SK-N-DZ (cell line): ENCODE results near the gene TACR1.
"Not testable (repeated sequence)": the region's sequence is repeated elsewhere in the genome, so short reads cannot be mapped to it uniquely, and the experiment has no call there.

Experiments used
- DNase-seq: peaks from one replicate; pipeline ENCODE4 v3.0.0-alpha.2; 2015; ENCODE audit warnings: low spot score

The TACR1 gene

DNA sequence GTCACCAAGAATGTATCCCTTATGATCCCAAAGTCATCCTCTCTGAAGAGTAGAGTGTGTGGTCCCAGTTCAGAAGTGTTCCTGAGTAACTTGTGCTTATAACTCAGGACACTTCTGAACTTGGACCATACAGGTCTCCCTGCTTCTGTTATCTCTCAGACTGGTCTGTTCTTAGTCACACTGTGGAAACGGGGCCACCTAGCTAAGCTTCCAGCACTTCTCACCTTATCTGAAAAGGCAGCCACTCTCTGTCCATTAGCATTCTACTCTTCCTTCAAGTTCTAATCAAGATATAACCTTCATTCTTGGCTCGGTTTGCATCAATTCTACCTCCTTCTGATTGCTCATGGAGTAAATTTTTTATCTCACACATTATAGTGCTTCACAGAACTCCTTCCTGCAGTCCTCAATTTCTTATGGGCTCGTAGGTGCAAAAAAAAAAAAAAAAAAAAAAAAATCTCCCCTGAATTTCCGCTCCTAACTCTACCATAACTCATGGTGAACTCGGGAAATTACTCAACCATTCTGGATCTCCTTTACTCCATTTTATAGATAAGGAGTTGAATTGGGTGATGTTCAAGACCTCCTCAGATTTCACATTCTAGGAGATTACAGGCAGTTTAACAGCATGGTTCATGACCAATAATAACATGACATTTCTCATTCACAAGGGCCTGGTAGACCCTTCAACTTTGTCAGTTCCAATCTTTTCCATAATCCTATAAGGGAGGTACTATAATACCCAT is 108.4 kb downstream of the TACR1 start:
- DNase-seq: no peak

DNA sequence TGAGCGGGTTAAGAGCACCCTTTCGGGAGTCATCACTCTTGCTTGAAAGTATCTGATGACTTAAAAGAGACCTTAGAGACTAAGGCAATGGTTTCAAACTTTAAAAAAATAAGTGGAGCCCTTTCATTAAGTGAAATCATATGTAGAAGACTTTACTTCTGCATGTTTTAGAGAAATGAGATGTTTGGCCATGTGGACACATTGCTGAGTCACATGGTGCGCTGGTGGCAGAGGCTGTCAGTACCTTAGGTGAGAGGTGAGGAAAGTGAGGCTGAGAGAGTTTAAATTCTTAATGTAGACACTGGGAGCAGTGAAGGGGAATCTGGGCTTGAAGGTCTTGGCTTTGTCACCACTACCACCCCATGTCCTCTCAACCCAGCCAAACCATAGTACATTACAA is 109.8 kb downstream of the TACR1 start:
- DNase-seq: no peak

DNA sequence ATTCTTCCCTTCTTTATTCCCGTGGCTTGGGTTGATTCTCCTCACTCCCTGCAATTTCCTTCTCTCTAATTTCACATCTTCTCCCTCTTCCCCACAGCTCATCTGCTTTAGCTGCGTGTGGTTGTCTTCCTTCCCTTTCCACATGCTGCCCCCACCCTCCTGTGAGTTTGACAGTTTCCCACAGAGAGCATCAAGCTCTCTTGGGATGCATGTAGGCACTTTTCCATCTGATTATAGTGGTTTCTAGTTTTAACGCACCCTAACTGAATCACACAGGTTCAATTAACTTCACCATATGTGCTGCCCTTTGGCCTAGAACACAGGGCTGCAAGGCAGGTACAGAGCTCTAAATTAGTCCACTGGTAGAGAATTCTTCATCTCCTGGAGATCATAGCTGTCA is 110.5 kb downstream of the TACR1 start:
- peak; percentile 60 for DNase-seq

DNA sequence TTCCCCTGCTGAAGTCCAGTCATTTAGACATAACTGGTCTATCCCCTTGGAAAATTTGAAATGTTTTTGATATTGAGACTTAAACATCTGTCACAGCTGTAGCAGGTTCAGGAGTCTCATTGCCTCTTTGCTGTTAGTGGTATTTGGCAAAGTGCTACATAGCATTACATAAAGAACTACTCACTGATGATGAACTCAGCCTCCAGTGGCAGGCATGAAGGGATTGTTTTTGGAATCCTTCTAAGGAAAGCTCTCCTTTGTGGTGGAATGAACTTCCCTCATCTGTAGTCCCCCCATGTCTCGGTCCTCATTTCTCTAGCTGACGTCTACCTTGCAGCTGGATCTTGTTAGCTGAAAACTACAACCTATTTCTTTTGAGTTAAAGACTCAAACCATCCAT is 111.6 kb downstream of the TACR1 start:
- DNase-seq: no peak

DNA sequence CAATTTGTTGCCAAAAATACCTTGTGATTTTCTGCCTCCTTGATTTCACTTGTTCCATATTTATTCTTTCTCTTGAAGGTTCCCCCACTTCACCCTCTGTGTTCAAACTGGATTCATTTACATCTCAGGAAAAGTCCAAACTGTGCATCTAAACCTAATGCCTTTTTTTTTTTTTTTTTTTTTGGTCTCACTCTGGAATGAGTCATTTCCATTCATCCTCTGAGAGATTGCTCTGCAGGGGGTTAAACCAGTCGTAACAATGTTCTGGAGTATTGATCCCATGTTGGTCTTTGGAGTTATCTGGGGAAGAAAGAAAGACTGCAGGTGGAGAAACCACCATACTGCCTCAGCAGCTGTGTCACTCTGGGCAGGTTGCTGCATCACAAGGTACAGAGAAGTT is 119.7 kb downstream of the TACR1 start:
- DNase-seq: no peak

DNA sequence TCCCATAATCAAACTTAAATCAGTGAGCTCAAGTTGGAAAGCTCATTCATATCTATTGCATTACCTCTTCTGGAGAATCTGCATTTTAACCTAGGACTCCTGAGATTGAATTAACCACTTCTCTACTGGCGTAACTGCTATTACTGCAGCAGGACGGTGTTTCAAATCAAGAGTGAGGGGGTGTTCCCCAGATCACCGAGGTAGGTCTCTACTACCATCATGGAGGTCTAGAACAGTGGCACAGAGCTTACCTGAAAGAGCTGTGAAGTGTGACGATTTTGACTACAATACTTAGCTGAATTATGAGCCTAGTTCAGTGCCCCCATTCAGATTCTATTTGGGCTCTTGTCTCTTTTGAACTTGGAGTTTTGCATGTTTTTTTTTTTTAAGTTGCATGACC is 121.4 kb downstream of the TACR1 start:
- no peak for DNase-seq

DNA sequence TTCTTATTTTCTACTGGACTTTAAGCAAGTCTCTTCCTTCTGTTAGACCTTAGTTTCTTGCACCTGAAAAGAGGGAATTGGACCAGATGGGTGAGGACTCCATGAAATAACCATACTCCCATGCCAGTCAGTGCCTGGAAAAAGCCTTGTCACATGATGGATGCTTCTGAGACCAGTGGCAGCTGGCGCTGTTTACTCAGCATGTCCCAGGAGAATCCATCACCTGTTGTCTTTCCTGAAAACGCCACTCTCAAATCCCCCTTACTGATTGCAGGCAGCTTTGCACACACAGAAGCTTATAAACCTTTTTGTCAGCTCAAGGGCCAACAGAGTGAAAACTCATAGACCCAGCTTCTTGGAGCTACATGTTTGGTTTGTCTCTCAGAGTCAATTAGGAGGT is 123.2 kb downstream of the TACR1 start:
- peak; percentile 75 for DNase-seq

DNA sequence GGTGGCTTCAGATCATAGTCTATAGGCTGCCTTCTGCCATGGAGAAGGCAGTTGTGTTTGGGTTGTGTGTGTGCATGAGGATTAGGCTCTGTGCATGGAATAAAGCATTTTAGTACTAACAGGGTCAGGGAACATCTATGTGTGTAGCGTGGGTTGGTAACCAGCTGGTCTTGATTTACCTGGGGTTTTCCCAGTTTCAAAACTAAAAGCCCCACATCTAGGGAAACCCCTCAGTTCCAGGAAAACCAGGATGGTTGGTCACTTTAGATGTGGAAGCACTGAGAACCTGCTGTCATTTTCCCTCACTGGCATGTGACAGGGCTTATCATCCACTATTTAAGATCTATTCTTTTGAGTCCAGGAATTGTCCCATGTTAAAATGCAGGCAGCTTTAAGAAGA is 124.6 kb downstream of the TACR1 start:
- DNase-seq: no peak

DNA sequence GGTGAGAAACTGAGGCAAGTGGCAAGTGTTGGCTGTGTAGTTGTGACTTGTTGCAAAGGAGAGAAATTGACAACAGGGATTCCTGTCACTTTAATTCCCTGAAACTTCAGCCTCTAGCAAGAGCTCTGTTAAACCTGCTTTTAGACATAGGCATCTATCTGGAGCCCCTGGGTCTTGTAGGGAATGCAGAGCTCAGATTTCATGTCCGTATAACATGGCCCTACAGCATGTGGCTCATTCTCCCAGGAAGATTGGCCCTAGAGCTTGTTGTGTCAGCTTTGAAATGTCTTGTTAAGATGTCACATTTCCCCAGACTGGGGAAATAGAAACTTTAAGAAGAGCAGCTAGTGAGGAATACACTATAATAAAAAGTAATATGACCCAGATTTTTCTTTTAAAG is 125.1 kb downstream of the TACR1 start:
- DNase-seq: no peak

DNA sequence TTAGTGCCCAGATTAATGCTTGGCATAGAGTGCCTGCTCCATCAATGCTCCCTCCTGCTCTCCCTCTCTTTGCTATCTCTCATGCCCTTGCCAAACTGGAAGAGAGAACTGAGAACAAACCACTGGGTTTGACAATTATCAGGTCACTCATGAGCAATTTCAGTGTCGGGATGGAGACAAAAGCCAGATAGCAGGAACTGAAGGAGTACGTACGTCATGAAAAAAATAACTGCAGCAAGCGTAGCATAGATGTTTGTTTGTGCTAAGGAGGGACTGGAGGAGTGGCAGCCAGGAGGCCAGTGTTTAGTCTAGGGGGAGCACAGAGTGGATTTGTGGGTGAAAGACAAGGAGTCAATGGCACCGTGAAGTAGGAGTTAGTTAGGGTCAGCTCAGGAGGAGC is 127.6 kb downstream of the TACR1 start:
- peak; percentile 82 for DNase-seq

DNA sequence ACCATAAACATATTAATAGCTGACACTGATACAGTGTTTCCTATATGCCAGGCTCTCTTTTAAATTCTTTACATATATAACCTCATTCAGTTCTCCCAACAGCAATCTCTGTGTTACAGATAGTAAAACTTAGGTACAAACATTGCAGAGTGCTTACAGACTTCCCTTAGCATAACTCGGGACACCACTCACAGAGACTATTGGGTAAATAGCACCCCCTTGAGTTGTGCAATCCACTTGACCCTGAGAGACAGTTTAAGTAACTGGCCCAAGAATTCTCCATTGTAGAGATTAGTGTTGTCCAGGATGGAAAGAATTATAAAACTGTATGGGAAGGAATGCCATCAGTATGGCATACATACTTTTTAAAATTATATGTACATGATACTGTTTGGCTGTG is 130.8 kb downstream of the TACR1 start:
- DNase-seq: no peak

DNA sequence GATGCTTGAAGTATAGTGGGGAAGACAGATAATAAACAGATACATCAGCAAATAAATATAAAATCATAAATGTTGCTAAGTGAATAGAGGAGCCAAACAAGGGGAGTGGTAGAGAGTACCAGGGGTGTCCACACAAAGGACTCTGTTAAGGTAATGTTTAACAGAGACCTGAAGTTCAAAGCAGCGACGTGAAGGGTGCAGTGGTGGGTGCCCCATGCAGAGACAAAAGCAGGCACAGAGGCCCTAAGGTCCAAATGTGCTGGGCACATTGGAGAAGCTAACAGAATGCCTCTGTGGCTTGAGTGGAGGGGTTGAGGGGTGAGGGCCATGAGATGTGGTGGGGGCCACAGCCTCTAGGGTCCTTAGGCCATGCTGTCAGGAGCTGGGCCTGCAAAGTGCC is 131.8 kb downstream of the TACR1 start:
- no peak for DNase-seq

DNA sequence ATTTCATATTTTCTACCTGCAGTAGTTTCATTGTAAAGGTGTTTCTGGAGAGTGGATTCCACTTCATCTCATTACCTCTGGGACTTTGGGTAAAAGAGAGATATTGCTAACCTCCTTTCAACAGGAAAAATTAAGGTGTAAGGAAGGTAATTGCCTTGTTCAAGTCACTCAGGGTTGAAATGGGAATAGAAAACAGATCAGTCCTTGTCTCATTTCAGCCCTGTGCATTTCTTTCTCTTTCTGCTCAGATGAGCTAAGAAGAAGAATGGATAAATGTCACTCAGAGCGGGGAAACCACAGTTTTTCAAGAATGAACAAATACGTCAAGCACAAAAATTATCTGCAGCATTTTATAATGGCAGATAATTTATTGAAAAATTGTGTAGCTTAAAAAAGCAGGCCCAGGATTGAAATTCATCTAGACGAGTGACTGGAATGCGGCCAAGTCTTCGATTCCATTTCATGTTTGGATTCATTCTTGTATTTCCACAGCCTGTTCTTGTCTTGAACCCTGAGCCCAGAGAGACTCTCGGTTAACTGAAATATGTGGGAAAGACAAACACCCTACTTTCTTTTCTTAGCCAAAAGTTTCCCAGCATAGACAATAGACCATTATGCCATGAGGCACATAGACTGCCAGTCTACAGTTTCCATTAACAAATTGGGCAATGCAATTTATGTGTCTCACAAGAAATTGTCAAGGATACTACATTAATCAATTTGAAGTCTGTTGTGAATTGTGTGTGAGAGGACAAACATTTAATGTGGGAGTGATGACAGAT is 133.0 kb downstream of the TACR1 start:
- DNase-seq: no peak

DNA sequence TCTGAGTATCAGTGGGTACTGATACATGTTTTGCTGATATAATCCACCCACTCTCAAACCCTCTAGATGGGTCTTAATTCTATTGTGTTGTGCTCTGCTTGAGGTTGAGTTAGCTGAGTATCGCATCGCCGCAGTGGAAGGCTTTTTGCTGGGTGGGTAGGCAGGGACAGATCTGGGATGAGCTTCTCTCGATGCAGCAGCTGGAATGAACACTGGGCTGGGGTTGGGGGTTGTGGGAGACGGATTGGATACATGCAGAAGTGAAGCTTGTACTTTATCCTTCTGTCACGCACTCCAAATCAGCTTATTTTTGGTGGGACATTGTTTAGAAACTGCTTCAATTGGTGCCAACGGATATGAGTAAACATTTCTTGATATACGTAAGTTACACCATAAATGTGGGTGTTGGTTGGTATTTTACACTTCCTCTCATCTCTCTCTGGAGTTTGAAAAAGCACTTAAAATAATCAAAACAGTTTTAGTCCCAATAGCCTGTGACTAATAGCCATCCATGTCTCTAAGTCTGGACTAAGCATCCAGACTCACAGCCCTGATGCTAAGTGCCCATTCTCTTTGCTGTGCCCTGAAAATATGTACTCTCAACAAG is 133.8 kb downstream of the TACR1 start:
- no peak for DNase-seq

DNA sequence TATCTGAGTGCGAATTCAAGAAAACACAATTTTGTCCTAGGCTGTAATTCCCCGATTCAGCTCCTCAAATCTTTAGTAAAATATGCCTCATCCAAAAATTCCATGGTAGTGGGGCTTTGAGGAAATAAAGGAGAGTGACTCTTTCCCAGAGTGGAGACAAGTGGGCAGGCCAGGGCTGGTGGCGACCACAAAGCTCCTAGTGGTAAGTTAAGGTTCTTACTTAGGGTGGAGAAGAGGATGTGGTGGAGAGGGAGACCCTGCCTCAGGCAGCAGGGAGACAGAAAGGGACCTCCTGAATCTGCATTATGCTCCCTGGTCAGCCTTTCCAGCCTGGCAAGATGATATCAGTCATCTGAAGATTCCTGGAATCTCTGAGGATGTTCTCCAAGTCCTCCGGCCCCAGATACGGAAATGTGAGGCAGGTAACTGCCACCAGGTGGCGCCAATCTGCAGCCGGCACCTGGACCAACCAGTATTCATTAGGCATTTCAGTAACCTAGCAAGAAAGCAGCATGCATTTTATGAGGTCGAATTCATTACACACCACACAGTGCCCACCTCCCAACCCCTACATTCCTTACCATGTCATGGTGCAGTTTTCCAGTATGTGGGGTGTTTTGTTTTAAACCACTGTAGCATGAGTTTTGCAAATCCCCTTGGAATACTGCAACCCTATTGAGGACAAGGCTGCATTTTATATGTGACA is 134.5 kb downstream of the TACR1 start:
- peak; percentile 58 for DNase-seq

DNA sequence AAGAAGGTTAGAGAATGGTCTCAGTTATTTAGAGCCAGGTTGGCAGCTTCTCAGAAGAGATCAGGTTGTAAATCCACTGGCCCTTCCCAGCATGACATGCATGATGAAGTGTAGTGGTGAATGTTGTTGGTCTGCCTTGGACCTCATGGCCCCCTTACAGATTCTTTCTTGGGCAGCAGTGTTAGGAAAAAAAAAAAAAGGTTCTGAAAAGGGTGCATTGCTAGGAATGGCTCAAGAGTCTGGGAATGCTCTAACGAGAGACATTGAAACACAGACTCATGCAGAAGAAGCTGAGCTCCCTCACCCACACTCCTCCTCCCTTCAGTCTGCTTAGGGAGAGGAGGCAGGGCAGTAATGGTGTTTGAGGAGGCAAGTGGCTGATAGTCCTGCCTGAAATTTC is 135.4 kb downstream of the TACR1 start:
- no peak for DNase-seq

DNA sequence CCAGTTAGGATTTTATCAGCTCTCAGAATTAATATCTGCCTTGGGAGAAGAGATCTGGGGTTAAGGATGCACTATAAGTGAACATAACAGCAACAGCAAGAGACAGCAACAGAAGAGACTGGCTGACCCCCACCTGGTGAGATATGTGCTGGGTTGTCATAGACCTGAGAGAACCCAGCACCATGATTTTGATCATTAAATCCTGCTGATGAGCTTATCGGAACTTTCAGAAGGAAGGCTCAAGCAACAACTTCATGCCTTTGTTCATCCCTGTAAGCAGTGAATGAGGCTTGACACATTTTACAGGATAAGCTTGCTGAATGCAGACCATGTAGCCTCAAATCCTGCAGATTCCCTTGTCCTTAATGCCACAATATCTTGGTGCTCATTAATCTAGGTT is 140.9 kb downstream of the TACR1 start:
- DNase-seq: no peak

DNA sequence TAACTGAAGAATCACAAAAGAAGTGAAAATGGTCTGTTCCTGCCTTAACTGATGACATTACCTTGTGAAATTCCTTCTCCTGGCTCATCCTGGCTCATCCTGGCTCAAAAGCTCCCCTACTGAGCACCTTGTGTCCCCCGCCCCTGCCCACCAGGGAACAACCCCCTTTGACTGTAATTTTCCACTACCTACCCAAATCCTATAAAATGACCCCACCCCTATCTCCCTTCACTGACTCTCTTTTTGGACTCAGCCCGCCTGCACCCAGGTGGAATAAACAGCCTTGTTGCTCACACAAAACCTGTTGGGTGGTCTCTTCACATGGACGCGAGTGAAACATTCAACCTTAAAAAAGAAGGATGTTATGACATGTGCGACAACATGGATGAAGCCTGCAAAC is 142.2 kb downstream of the TACR1 start:
- DNase-seq: not testable (repeated sequence)

DNA sequence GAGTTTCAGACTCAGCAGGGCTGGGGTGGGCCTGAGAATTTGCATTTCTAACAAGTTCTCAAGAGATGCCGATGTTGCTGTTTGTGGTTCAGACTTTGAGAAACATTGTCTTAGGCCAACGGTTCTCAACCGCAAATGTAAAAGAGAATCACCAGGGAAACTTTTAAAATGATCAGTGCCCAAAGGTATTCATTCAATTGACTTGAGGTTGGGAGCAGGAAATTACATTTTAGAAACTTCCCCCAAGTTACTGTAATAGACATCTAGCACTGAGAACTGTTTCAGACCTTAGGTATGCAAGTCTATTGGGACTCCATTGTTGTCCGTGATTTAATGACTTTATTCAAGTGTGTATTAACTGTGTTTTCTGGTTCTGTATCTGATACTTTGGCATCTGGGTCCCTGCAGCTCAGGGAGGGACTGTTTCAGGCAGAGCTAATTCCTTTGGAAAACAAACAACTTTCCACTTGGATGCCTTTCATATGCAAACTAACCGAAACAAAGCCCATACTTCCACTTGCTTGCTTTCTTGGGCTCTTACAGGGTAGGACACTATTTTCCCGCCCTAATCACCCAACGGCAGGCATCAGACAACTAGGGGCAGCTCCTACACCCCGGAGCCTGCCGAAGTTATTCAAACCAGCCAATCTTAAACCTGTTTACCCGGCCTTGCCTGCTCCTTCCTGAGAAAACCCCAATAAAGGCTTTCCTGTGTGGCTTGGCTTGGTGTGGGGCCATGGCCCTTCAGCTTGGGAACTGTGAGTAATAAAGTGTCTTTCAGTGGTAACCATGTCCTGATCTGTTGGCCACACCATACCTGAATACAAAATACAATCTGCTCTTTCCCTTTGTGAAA is 143.3 kb downstream of the TACR1 start:
- DNase-seq: no peak

DNA sequence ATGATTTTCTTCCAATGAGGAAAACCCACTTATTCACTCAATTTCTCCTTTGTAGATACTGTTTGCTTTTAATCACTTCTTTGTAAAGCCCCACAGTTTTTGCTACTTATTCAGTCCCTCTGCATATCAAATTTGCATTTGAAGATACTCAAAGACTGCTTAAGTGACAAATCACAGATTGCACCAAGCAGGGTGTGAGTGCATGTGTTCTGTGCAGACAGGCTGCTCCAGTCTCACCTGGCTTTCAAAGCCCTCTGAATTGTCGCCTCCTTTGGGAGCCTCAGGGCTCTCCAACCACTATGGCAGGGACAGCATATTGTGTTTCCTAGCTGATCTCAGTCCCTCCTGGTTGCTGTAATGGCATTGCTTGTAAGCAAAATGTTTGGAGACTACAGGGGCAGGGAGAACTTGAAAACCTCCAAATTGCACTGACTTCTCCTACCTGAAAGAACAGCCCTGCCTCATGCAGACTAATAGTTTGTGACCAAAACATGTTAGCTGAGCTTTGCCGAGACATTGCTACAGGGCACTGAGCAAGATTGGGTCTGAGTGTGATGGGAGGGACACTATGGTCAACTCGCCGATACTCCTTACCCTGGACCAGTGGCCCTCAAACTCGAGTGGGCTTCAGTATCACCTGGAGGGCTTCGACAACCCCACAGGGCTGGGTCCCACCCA is 144.0 kb downstream of the TACR1 start:
- DNase-seq: no peak

DNA sequence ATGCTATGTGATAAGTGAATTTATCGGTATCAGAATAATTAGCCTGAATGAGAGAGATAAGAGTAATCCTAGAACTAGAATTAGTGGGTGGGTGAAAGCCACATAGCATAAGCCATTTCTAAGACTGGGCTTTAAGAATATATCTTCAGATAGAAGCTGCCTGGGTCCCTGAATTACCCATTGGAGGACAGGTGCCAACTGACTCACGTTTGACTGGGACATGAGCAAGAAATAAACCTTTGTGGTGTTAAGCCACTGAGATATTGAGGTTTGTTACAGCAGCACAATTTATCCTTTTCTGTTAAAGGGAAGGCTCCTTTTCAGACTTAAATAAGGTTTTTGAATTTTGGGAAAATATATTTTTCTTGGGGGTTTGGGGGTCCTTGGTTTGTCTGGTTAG is 145.0 kb downstream of the TACR1 start:
- no peak for DNase-seq
